HEK293T (cell line): Measurements from ENCODE around the gene MRPL14.

ENCODE experiments used
- CTBP1 ChIP-seq: fragments of 450-650 bp; IDR thresholded peaks from 2 replicates; pipeline ENCODE4 v1.6.1; 2016; ENCODE audit warnings: borderline replicate concordance
- ELF4 ChIP-seq: fragments of 450-650 bp; IDR thresholded peaks from 2 replicates; pipeline ENCODE4 v1.6.1; 2017; ENCODE audit warnings: antibody characterized with exemption
- FOXM1 ChIP-seq: fragments of 450-650 bp; IDR thresholded peaks from 2 replicates; pipeline ENCODE4 v1.6.1; 2017; ENCODE audit warnings: mild to moderate bottlenecking, borderline replicate concordance
- LEF1 ChIP-seq: fragments of 450-650 bp; IDR thresholded peaks from 2 replicates; pipeline ENCODE4 v1.6.1; 2017; ENCODE audit warnings: mild to moderate bottlenecking, borderline replicate concordance
- NFRKB ChIP-seq: fragments of 450-650 bp; IDR thresholded peaks from 2 replicates; pipeline ENCODE4 v1.6.1; 2016; ENCODE audit warnings: mild to moderate bottlenecking, moderate library complexity
- SP1 ChIP-seq: fragments of 450-650 bp; IDR thresholded peaks from 2 replicates; pipeline ENCODE4 v1.6.1; 2017
- SUZ12 ChIP-seq: fragments of 450-650 bp; IDR thresholded peaks from 2 replicates; pipeline ENCODE4 v1.6.1; 2016; ENCODE audit warnings: mild to moderate bottlenecking

DNA sequence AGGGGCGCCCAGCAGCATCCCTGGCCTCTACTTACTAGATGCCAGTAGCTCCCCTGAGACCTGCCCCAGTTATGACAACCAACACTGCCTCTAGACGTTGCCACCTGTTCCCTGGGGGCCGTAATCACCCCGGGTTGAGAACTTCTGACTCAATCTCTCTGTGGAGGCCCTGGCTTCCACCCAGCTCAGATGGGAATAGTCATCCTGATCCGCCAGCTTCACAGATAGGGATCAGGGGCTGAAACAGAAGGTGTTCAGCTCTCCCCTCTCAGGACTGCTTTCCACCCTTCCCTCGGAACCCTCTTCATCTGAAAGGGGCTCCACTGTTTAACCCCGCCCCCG lies 34.7 kb upstream of the MRPL14 start:
- TF ChIP-seq LEF1 (no peak), SP1 (no peak), NFRKB (no peak), SUZ12 (no peak), FOXM1 (no peak), CTBP1 (no peak), ELF4 (no peak)
